Measurements from ENCODE around the gene TMEM161B.
"Not testable (repeated sequence)": the region's sequence is repeated elsewhere in the genome, so short reads cannot be mapped to it uniquely, and the experiment has no call there.

TMEM161B gene

GRCh38 chr5:88177486-88177885 is 91.2 kb downstream of the TMEM161B start:
- not testable (repeated sequence) for DNase-seq

GRCh38 chr5:88172847-88173758 is 95.5 kb downstream of the TMEM161B start:
- DNase-seq, result no peak

- no peak for DNase-seq
Measured at GRCh38 chr5:88159591-88159990, 109.1 kb downstream of the TMEM161B start.

- no peak for DNase-seq
Measured at GRCh38 chr5:88158056-88158455, 110.6 kb downstream of the TMEM161B start.

GRCh38 chr5:88154891-88155290 is 113.8 kb downstream of the TMEM161B start:
- DNase-seq, result no peak

- no peak for DNase-seq
Measured at GRCh38 chr5:88150747-88151146, 117.9 kb downstream of the TMEM161B start.

- DNase-seq, result no peak
Measured at GRCh38 chr5:88145611-88146467, 122.8 kb downstream of the TMEM161B start.

- DNase-seq, result no peak
Measured at GRCh38 chr5:88145221-88145610, 123.4 kb downstream of the TMEM161B start.

Data from bone marrow (tissue), 2 donors.